ENCODE results near the gene ZNF398.

Gene ZNF398

GRCh38 chr7:149196705-149197171 lies 49.5 kb downstream of the ZNF398 start:
- DNase-seq (ENCODE audit: low read depth, low spot score): peak; percentile 52

GRCh38 chr7:149197675-149198074 lies 50.4 kb downstream of the ZNF398 start:
- no peak for DNase-seq (ENCODE audit: low read depth, low spot score)

- no peak for DNase-seq (ENCODE audit: low read depth, low spot score)
These were observed 51.0 kb downstream of the ZNF398 start for GRCh38 chr7:149198161-149198816.

GRCh38 chr7:149199234-149199995 lies 52.2 kb downstream of the ZNF398 start:
- no peak for DNase-seq (ENCODE audit: low read depth, low spot score)

GRCh38 chr7:149202831-149203231 lies 55.6 kb downstream of the ZNF398 start:
- peak; percentile 56 for DNase-seq (ENCODE audit: low read depth, low spot score)

GRCh38 chr7:149205690-149206381 lies 58.6 kb downstream of the ZNF398 start:
- peak; percentile 47 for DNase-seq (ENCODE audit: low read depth, low spot score)

- no peak for DNase-seq (ENCODE audit: low read depth, low spot score)
These were observed 60.2 kb downstream of the ZNF398 start for GRCh38 chr7:149207324-149208035.

GRCh38 chr7:149209518-149210269 lies 62.4 kb downstream of the ZNF398 start:
- DNase-seq (ENCODE audit: low read depth, low spot score): peak; percentile 90

- DNase-seq (ENCODE audit: low read depth, low spot score): no peak
These were observed 63.3 kb downstream of the ZNF398 start for GRCh38 chr7:149210551-149210950.

GRCh38 chr7:149214020-149214720 lies 66.9 kb downstream of the ZNF398 start:
- no peak for DNase-seq (ENCODE audit: low read depth, low spot score)

- peak; percentile 29 for DNase-seq (ENCODE audit: low read depth, low spot score)
These were observed 69.1 kb downstream of the ZNF398 start for GRCh38 chr7:149216402-149216801.

- no peak for DNase-seq (ENCODE audit: low read depth, low spot score)
These were observed 70.3 kb downstream of the ZNF398 start for GRCh38 chr7:149217570-149217969.

- no peak for DNase-seq (ENCODE audit: low read depth, low spot score)
These were observed 71.5 kb downstream of the ZNF398 start for GRCh38 chr7:149218469-149219420.

- DNase-seq (ENCODE audit: low read depth, low spot score): peak; percentile 42
These were observed 73.3 kb downstream of the ZNF398 start for GRCh38 chr7:149220534-149220933.

GRCh38 chr7:149223176-149223575 lies 75.9 kb downstream of the ZNF398 start:
- no peak for DNase-seq (ENCODE audit: low read depth, low spot score)

GRCh38 chr7:149223761-149224160 lies 76.5 kb downstream of the ZNF398 start:
- DNase-seq (ENCODE audit: low read depth, low spot score): no peak

- DNase-seq (ENCODE audit: low read depth, low spot score): no peak
These were observed 77.1 kb downstream of the ZNF398 start for GRCh38 chr7:149224352-149224751.

- DNase-seq (ENCODE audit: low read depth, low spot score): no peak
These were observed 77.9 kb downstream of the ZNF398 start for GRCh38 chr7:149225106-149225505.

GRCh38 chr7:149225656-149226055 lies 78.4 kb downstream of the ZNF398 start:
- no peak for DNase-seq (ENCODE audit: low read depth, low spot score)
